Smooth muscle cell of the brain vasculature (primary cell): Measurements from ENCODE around the gene STK24.
A peak's percentile ranks its signal among the peaks of the same experiment; 100 is the strongest.

Experiments
- DNase-seq: peaks from one replicate; pipeline ENCODE4 v3.0.0-alpha.2; 2012; ENCODE audit warnings: low read depth, low spot score

The STK24 gene

DNA sequence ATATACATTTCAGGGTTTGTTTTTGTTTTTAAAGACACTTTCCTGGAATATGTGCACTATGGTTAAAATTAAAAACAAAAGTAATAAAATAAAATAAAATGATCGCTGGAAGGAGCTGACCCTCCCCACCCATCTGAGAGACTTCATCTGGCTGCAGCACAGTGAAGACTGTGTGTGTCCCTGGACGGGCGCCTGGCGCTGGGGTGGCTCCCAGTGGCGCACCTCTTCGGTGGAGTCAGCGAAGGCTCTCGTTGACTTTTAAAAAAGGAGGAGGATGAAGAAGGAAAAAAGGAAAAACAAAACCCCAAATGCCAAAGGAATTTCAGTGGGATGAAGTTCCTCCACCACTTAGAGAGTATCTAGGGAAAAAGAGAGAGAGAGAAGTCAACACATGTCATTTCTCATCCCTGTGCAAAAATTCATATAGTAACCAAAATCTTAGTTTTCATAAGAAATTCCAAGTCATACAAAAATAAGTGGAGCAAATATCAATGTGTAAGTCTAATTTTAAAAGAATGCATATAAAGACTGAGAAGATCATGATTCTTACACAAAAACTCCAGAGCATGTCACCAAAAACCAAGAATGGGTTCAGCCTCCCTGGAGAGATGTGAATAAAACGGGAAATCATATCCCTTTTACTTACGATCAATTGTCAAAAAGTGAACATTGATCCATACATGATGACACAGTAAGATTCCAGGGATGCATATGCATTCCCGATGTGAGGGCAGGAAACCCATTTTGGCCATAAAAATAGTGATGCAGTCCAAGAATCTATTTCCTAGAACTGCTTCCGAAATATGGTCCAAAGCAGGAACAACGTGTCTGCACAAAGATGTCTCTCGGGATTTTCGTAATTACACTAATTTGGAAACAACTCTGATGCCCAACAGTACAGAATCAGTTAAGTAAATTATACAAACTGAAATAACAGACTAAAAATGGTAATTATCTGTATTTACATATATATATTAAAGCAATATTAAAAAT is 123.8 kb downstream of the STK24 start:
- no peak for DNase-seq

- DNase-seq = peak; percentile 88
Measured at GRCh38 chr13:98451676-98452470, 125.0 kb downstream of the STK24 start.

DNA sequence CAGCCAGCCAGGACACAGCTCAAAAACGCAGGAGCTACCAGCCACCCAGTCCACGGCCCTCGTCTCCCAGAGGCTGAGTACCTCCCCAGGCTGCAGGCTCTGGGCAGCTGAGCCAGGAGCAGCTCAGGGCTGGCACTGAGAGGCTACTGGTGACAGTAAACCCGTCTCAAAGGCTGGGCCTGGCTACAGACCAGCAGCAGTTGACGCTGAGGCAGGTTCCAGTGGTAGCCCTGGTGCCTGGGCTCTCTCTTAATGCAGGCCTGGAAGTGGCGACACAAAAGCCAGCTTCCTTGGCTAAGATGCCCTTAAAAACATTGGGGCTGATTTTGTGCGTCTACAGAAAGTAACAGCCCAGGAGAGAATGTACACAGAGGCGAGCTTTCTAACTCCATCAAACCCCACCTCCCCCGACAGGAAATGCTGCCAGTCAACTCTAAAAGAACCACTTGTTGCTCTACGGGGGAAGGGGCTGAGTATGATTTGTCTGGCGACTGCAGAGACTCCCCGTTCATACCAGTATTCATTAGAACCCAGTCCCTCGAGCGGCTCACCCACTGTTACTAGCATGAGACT is 126.3 kb downstream of the STK24 start:
- DNase-seq = no peak

DNA sequence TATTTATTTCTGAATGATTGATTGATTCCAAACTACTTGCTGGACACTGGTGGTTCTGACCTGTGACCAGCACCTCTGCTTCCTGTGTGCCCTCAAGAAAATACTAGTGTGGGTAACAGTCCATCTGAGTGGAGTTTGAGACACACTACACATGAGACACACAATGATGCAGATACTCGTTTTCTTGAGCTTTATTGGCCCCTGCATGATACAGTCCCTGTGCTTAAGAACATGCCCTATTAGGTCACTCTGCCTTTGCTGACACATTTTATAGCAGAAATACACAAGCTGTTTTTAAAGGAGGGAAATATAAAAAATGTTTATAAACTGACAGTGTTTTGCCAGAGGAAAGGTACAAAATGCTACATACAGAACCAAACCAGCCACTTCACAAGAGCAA is 126.9 kb downstream of the STK24 start:
- DNase-seq = no peak

- DNase-seq = no peak
Measured at GRCh38 chr13:98449273-98449672, 127.6 kb downstream of the STK24 start.

GRCh38 chr13:98448642-98448928 is 128.3 kb downstream of the STK24 start:
- DNase-seq = no peak

GRCh38 chr13:98447881-98448641 is 128.8 kb downstream of the STK24 start:
- DNase-seq = no peak

- DNase-seq = no peak
Measured at GRCh38 chr13:98447130-98447529, 129.8 kb downstream of the STK24 start.

DNA sequence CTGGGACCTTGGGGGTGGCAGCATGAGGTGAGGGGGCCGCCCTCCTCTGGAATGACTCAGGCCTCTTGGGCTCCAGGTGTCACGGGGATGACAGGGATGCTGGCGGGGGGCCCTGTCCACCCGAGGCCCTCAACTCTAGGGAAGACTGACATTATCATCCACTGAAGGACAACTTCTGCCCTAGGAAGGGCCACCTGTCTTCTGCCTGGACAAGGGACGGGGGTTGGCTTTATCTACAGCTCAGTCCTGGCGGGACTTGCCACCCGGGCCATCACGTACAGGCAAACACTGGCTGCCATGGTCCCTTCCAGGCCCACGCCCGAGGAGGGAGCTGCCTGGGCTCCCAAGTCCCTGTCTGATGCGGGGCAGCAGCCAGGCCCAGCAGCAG is 130.7 kb downstream of the STK24 start:
- DNase-seq = no peak

- no peak for DNase-seq
Measured at GRCh38 chr13:98445340-98446233, 131.3 kb downstream of the STK24 start.

GRCh38 chr13:98444381-98444780 is 132.5 kb downstream of the STK24 start:
- DNase-seq = no peak

DNA sequence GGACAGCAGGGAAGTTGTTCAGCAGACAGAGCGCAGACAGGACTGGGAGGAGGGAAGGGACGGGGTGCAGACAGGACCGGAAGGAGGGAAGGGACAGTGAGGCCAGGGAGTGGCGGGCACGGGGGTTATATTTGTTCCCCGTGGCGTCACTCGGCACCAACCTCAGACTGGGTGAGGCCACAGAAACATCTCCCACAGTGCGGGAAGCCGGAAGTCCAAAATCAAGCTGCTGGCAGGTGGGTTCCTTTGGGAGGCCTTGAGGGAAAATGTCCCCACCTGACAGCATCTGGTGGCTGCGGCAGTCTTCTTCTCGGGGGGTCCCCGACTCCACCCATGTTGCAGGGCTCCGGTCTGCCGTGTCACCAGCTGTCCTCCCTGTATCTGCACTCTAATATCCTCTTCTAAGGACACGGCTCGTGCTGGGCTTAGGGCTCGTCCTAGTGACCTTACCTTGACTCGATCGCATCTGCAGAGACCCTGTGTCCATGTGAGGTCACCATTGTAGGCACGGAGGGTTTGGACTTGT is 133.0 kb downstream of the STK24 start:
- DNase-seq = no peak

- DNase-seq = no peak
Measured at GRCh38 chr13:98443329-98443728, 133.6 kb downstream of the STK24 start.

- no peak for DNase-seq
Measured at GRCh38 chr13:98442391-98443230, 134.3 kb downstream of the STK24 start.

GRCh38 chr13:98441056-98441676 is 135.7 kb downstream of the STK24 start:
- DNase-seq = no peak

DNA sequence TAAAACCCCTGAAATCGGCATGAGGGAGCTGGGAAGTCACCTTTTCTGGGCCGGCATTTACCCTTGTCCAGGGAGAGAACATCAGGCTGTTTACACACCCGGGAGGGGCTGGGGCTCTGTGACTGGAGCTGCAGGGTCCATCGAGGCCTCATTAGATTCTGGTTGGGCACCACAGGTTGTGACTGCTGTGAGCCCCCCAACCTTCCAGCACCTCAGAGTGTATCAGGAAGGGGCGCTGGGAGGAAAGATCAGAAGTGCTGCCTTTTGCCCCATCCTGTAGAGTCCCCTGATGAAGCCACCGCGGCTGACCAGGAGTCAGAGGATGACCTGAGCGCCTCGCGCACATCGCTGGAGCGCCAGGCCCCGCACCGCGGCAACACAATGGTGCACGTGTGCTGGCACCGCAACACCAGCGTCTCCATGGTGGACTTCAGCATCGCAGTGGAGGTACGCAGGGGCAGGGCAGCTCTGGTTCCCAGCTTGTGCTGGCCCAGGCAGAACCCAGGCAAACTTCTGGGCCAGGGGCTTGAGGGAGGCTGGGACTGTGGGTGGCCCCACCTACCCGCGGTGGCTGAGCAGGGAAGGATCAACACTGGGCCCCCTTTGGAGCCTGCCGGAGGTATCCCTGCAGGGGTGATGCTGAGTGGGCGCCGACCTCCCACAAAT is 136.4 kb downstream of the STK24 start:
- no peak for DNase-seq

DNA sequence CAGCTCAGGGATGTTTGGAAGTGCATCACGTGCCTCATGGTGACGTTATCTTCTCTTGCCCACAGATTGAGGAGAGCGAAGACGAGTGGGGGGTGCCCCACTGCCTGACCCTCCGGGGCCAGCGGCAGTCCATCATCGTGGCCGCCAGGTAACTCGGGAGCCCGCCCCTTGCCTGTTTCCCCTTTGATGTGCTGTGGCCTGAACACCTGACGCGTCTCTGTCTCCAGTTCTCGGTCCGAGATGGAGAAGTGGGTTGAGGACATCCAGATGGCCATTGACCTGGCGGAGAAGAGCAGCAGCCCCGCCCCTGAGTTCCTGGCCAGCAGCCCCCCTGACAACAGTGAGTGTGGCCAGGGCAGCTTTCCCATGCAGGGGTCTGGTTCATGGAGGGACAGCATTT is 137.0 kb downstream of the STK24 start:
- no peak for DNase-seq

DNA sequence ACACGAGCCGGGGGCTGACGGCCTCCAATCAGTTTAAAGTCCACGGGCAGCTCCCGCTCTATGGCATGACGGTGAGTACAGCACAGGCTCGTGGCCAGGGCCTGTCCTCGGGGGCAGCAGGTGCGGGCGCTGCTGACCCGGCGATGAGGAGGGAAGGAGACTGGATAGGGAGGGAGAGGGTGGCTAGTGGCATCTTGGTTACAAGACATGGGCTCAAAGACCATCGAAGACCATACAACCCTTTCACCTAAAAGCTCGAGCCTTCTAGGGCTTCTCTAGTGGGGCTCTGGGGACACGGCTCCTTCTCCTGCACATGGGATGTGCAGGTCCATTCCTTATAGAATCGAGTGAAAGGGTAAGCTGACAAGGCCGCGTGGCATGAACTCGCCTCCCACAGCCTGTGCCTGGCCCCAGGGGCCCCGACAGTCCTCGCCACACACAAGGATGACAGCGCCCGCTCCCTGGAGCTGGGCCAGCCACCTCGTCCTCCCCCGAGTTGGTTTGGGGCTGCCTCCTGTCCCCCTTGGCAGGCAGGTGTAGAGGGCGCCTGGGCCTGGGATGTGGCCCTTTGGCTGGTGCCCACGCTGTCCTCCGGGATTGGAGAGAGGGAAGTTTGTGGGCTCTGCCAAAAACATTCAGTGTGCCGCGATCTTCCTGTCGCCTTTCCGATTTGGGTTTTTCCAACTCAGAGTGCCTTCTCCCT is 137.6 kb downstream of the STK24 start:
- DNase-seq = no peak
